ENCODE measurements around the gene VIPR2.

Gene VIPR2

GRCh38 chr7:159036916-159037605 lies 107.6 kb downstream of the VIPR2 start:
- FAIRE-seq: no peak

- FAIRE-seq: no peak
These were observed 109.0 kb downstream of the VIPR2 start for GRCh38 chr7:159035571-159036073.

- FAIRE-seq: no peak
These were observed 109.7 kb downstream of the VIPR2 start for GRCh38 chr7:159034988-159035387.

GRCh38 chr7:159034394-159034793 lies 110.3 kb downstream of the VIPR2 start:
- FAIRE-seq: no peak

GRCh38 chr7:159033956-159034355 lies 110.7 kb downstream of the VIPR2 start:
- FAIRE-seq: no peak

- no peak for FAIRE-seq
These were observed 111.2 kb downstream of the VIPR2 start for GRCh38 chr7:159033473-159033825.

- no peak for FAIRE-seq
These were observed 111.8 kb downstream of the VIPR2 start for GRCh38 chr7:159032753-159033472.

GRCh38 chr7:159032322-159032721 lies 112.3 kb downstream of the VIPR2 start:
- FAIRE-seq: no peak

GRCh38 chr7:159031750-159032149 lies 112.9 kb downstream of the VIPR2 start:
- no peak for FAIRE-seq

GRCh38 chr7:159031135-159031701 lies 113.4 kb downstream of the VIPR2 start:
- FAIRE-seq: no peak

GRCh38 chr7:159030490-159031134 lies 114.1 kb downstream of the VIPR2 start:
- no peak for FAIRE-seq

- no peak for FAIRE-seq
These were observed 115.9 kb downstream of the VIPR2 start for GRCh38 chr7:159028508-159029401.

GRCh38 chr7:159027789-159028507 lies 116.7 kb downstream of the VIPR2 start:
- FAIRE-seq: no peak

- no peak for FAIRE-seq
These were observed 117.4 kb downstream of the VIPR2 start for GRCh38 chr7:159027056-159027788.

- FAIRE-seq: no peak
These were observed 118.2 kb downstream of the VIPR2 start for GRCh38 chr7:159026271-159027055.

GRCh38 chr7:159025161-159025779 lies 119.4 kb downstream of the VIPR2 start:
- no peak for FAIRE-seq

- FAIRE-seq: no peak
These were observed 120.3 kb downstream of the VIPR2 start for GRCh38 chr7:159024280-159024951.

- FAIRE-seq: no peak
These were observed 120.9 kb downstream of the VIPR2 start for GRCh38 chr7:159023746-159024145.

GRCh38 chr7:159023206-159023605 lies 121.5 kb downstream of the VIPR2 start:
- no peak for FAIRE-seq
